ENCODE data around the gene TPRX2. TPM values are rescaled to one million over a fixed set of nuclear protein-coding genes. Genes with fewer than 3 reads are reported as not detected.

TPRX2 gene
- total and polyA plus RNA-seq, 12 donors: not detected

DNA sequence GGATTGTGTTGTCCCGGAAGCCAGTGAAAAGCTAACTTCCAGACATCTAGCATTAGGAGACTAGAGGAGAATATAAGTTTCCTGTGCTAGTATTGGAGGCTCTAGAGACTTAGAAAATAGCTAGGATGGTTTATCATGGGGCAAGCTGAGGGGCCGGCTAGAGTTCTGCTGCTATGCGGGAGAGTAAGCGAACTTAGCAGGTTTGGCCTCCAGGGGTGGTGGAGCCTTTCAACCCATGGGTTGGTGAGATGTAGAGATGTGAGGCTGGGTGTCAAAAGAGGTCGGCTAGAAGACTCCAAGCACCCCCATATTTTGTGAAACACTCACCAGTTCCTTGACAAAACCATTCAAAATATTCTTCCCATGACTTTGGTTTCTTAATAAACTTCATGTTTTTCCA lies 22.7 kb downstream of the TPRX2 start:
- ATAC-seq (no peak), DNase-seq (no peak)
- Histone ChIP-seq H3K27ac (no peak overlapping the region), H3K4me1 (no peaks in the 10 kb centered on the region), H3K36me3 (no peaks in the 10 kb centered on the region), H3K9me3 (no peaks in the 10 kb centered on the region), H3K4me3 (no peak overlapping the region), H3K27me3 (peaks cover 0 to 8% (median 5%) of the 10 kb centered on the region in 7 donors)
- WGBS, 2 donors: 71% methylated on average over 5 of the region's 5 CpGs
- TF ChIP-seq, protein P1, sequence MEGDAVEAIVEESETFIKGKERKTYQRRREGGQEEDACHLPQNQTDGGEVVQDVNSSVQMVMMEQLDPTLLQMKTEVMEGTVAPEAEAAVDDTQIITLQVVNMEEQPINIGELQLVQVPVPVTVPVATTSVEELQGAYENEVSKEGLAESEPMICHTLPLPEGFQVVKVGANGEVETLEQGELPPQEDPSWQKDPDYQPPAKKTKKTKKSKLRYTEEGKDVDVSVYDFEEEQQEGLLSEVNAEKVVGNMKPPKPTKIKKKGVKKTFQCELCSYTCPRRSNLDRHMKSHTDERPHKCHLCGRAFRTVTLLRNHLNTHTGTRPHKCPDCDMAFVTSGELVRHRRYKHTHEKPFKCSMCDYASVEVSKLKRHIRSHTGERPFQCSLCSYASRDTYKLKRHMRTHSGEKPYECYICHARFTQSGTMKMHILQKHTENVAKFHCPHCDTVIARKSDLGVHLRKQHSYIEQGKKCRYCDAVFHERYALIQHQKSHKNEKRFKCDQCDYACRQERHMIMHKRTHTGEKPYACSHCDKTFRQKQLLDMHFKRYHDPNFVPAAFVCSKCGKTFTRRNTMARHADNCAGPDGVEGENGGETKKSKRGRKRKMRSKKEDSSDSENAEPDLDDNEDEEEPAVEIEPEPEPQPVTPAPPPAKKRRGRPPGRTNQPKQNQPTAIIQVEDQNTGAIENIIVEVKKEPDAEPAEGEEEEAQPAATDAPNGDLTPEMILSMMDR (IDR thresholded peaks at IDR 0.05): no peak
- intact Hi-C loops (cut with DNase I): no loop called here

DNA sequence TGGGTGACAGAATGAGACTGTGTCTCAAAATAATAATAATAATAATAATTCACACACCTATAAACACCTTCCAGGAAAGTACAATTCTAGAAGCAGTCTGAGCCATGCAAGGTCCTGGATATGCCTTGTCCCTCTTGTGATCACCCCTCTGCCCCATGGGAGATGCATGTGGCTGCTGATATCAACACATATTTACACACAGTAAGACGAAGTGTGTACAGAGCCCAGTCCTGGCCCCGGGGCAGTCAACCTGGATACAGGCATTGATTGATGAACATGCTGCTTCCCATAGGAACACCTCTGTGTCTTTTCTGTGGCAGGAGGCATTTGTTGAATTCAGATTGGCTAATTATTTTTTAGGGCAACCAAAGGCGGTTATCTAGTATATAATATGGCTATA lies 23.9 kb downstream of the TPRX2 start:
- Histone ChIP-seq H3K4me1 (no peaks in the 10 kb centered on the region), H3K27me3 (peaks cover 0 to 8% (median 7%) of the 10 kb centered on the region in 7 donors), H3K27ac (no peak overlapping the region), H3K4me3 (no peak overlapping the region), H3K36me3 (no peaks in the 10 kb centered on the region), H3K9me3 (no peaks in the 10 kb centered on the region)
- DNase-seq (no peak), ATAC-seq (no peak)
- TF ChIP-seq, protein P1 (IDR thresholded peaks at IDR 0.05): no peak
- intact Hi-C loops (cut with DNase I): no loop called here
- 73 to 84% methylated on average over 3 of the region's 3 CpGs for WGBS, 2 donors

- intact Hi-C loops (cut with DNase I): no loop called here
- DNase-seq (no peak), ATAC-seq (no peak)
Observed at GRCh38 chr19:47885067-47885463, 26.0 kb downstream of the TPRX2 start.

GRCh38 chr19:47886010-47886559 lies 27.1 kb downstream of the TPRX2 start, which contains the start of gene SULT2A1:
SULT2A1 (minus strand) TSS chr19:47886315; CDS start chr19:47886257, 58 bp downstream.
- DNase-seq: no peak
- intact Hi-C loops (cut with DNase I): no loop called here
- H3K4me1 ChIP-seq: no peaks in the 10 kb centered on the region
- TF ChIP-seq, protein P1 (IDR thresholded peaks at IDR 0.05): no peak
- H3K27me3 ChIP-seq: peaks cover 0 to 13% (median 7%) of the 10 kb centered on the region in 7 donors
- H3K4me3 ChIP-seq: no peak within 1 kb of the TSS
- WGBS, 2 donors: 63 to 67% methylated on average over 12 of the region's 12 CpGs
- H3K27ac ChIP-seq: no peak within 1 kb of the TSS
- ATAC-seq: no peak
- H3K9me3 ChIP-seq: no peaks in the 10 kb centered on the region
- no peaks in the 10 kb centered on the region for H3K36me3 ChIP-seq

More at GRCh38 chr19:47885067-47885463, 26.0 kb downstream of the TPRX2 start:
- Histone ChIP-seq H3K27ac (no peak overlapping the region), H3K4me3 (no peak overlapping the region), H3K36me3 (no peaks in the 10 kb centered on the region), H3K9me3 (no peaks in the 10 kb centered on the region), H3K27me3 (peaks cover 0 to 13% (median 7%) of the 10 kb centered on the region in 7 donors), H3K4me1 (no peaks in the 10 kb centered on the region)
- TF ChIP-seq, protein P1 (IDR thresholded peaks at IDR 0.05): no peak
- WGBS, 2 donors: 77 to 87% methylated on average over 5 of the region's 5 CpGs
